IMR-90 (cell line): ENCODE results near the gene CRY2. TPM values are rescaled to one million over a fixed set of nuclear protein-coding genes. Genes with fewer than 3 reads are reported as not detected.

Source experiments
- ATAC-seq: fragments of 200-7000 bp; cut with Tn5 transposase; 2 replicates; pipeline ENCODE4 v1.9.1; 2020; ENCODE audit warnings: low read depth, mild to moderate bottlenecking, moderate library complexity
- BruUV-seq: library from RNA; stranded (reverse); fragments of 400-500 nt; replicated peaks from 2 replicates; lab custom pipeline; 2021; lab: Mats Ljungman, UMichigan
- CTCF ChIA-PET: fragments of 300-600 bp; formaldehyde crosslinking; extraction: SDS; loops from one replicate; lab custom pipeline; 2021; ENCODE audit warnings: antibody characterized with exemption; lab: Yijun Ruan, JAX
- POLR2A ChIA-PET: fragments of 300-600 bp; sonication (Branson Sonifier 250); formaldehyde crosslinking; loops from one replicate; lab custom pipeline; 2022; ENCODE audit warnings: antibody characterized with exemption; ENCODE audit not compliant: unreplicated experiment; lab: Charles Lee
- DNase-seq: peaks from one replicate; pipeline ENCODE4 v3.0.0; 2013
- H2AFZ ChIP-seq: replicated peaks from 2 replicates; pipeline ENCODE3; 2013; ENCODE audit warnings: low read length, mild to moderate bottlenecking; ENCODE audit not compliant: poor library complexity
- H2AK5ac ChIP-seq: 2 replicates; pipeline ENCODE4 v1.6.1; 2013; ENCODE audit warnings: low read depth, low read length, inconsistent platforms
- H2AK9ac ChIP-seq: replicated peaks from 2 replicates; pipeline ENCODE3; 2013; ENCODE audit warnings: mild to moderate bottlenecking, low read depth, low read length, moderate library complexity; ENCODE audit not compliant: poor library complexity
- H2BK120ac ChIP-seq: 2 replicates; pipeline ENCODE4 v1.6.1; 2013; ENCODE audit warnings: low read depth, low read length, inconsistent platforms
- H2BK15ac ChIP-seq: 3 replicates; pipeline ENCODE4 v1.6.1; 2013; ENCODE audit warnings: low read depth, low read length, inconsistent platforms
- H2BK20ac ChIP-seq: 2 replicates; pipeline ENCODE4 v1.6.1; 2013; ENCODE audit warnings: low read depth, mild to moderate bottlenecking, inconsistent platforms, low read length, moderate library complexity
- H2BK5ac ChIP-seq: 2 replicates; pipeline ENCODE4 v1.6.1; 2013; ENCODE audit warnings: mild to moderate bottlenecking, low read depth, low read length, inconsistent platforms; ENCODE audit not compliant: poor library complexity, severe bottlenecking
- H3K14ac ChIP-seq: replicated peaks from 2 replicates; pipeline ENCODE4 v1.6.1; 2013; ENCODE audit warnings: low read depth, low read length, inconsistent platforms
- H3K18ac ChIP-seq: 2 replicates; pipeline ENCODE4 v1.6.1; 2013; ENCODE audit warnings: low read depth, low read length, control low read depth
- H3K23ac ChIP-seq: 2 replicates; pipeline ENCODE4 v1.6.1; 2013; ENCODE audit warnings: low read depth, low read length, inconsistent platforms
- H3K27ac ChIP-seq: 2 replicates; pipeline ENCODE4 v1.5.1; 2013; ENCODE audit warnings: mild to moderate bottlenecking, control low read depth, low read length; ENCODE audit not compliant: insufficient read depth
- H3K27me3 ChIP-seq: 2 replicates; pipeline ENCODE4 v1.6.1; 2013; ENCODE audit warnings: low read length; ENCODE audit not compliant: control insufficient read depth, insufficient read depth
- H3K36me3 ChIP-seq: 2 replicates; pipeline ENCODE4 v1.6.1; 2013; ENCODE audit warnings: low read length, mixed read lengths; ENCODE audit not compliant: control insufficient read depth, insufficient read depth
- H3K4ac ChIP-seq: 2 replicates; pipeline ENCODE4 v1.6.1; 2013; ENCODE audit warnings: low read depth, low read length, inconsistent platforms
- H3K4me1 ChIP-seq: 2 replicates; pipeline ENCODE4 v1.6.1; 2013; ENCODE audit warnings: low read length, mixed read lengths; ENCODE audit not compliant: control insufficient read depth, insufficient read depth
- H3K4me2 ChIP-seq: 2 replicates; pipeline ENCODE4 v1.6.1; 2013; ENCODE audit warnings: low read depth, mild to moderate bottlenecking, control low read depth, low read length, moderate library complexity
- H3K4me3 ChIP-seq: 2 replicates; pipeline ENCODE4 v1.5.1; 2013; ENCODE audit warnings: low read depth, mild to moderate bottlenecking, control low read depth, low read length, moderate library complexity; ENCODE audit not compliant: insufficient read depth
- H3K56ac ChIP-seq: 2 replicates; pipeline ENCODE4 v1.6.1; 2013; ENCODE audit warnings: low read length, inconsistent platforms; ENCODE audit not compliant: insufficient read depth; ENCODE audit errors: extremely low read depth
- H3K79me1 ChIP-seq, 2 experiments: 2 replicates each; pipeline ENCODE4 v1.6.1; 2013; ENCODE audit warnings: low read length in 2 of 2, inconsistent platforms in 1 of 2, low read depth in 1 of 2
- H3K9ac ChIP-seq: 2 replicates; pipeline ENCODE4 v1.6.1; 2013; ENCODE audit warnings: low read depth, low read length, control low read depth
- H3K9me1 ChIP-seq: 2 replicates; pipeline ENCODE4 v1.6.1; 2013; ENCODE audit warnings: low read length, inconsistent platforms; ENCODE audit not compliant: insufficient read depth
- H3K9me3 ChIP-seq: 2 replicates; pipeline ENCODE4 v1.6.1; 2013; ENCODE audit warnings: low read length; ENCODE audit not compliant: control insufficient read depth, insufficient read depth
- H4K20me1 ChIP-seq: 2 replicates; pipeline ENCODE4 v1.6.1; 2013; ENCODE audit warnings: low read length, inconsistent platforms; ENCODE audit not compliant: insufficient read depth
- H4K5ac ChIP-seq: 2 replicates; pipeline ENCODE4 v1.6.1; 2013; ENCODE audit warnings: mild to moderate bottlenecking, low read depth, low read length, control low read depth
- H4K8ac ChIP-seq, 2 experiments: 2 replicates each; pipeline ENCODE4 v1.6.1; 2013; ENCODE audit warnings: low read depth in 2 of 2, low read length in 2 of 2, control low read depth in 1 of 2, inconsistent platforms in 1 of 2
- H4K91ac ChIP-seq: 2 replicates; pipeline ENCODE4 v1.6.1; 2013; ENCODE audit warnings: low read depth, low read length, inconsistent platforms; ENCODE audit not compliant: insufficient read depth
- BHLHE40 ChIP-seq: fragments of 150-350 bp; IDR thresholded peaks from 2 replicates; pipeline ENCODE4 v1.6.1; 2016; ENCODE audit warnings: mild to moderate bottlenecking, low read depth, low read length
- CEBPB ChIP-seq: IDR thresholded peaks from 2 replicates; pipeline ENCODE4 v1.6.1; 2012; ENCODE audit warnings: low read depth, low read length, improper control_type of control experiment
- CHD1 ChIP-seq: IDR thresholded peaks from 2 replicates; pipeline ENCODE4 v1.6.1; 2012; ENCODE audit warnings: low read depth, low read length, improper control_type of control experiment
- FOS ChIP-seq: fragments of 150-350 bp; IDR thresholded peaks from 2 replicates; pipeline ENCODE4 v1.6.1; 2016; ENCODE audit warnings: low read depth, low read length
- MAFK ChIP-seq: IDR thresholded peaks from 2 replicates; pipeline ENCODE4 v1.6.1; 2012; ENCODE audit warnings: low read depth, low read length, improper control_type of control experiment
- MAZ ChIP-seq: IDR thresholded peaks from 2 replicates; pipeline ENCODE4 v1.6.1; 2012; ENCODE audit warnings: low read depth, mild to moderate bottlenecking, low read length, improper control_type of control experiment, moderate library complexity, borderline replicate concordance
- MXI1 ChIP-seq: IDR thresholded peaks from 2 replicates; pipeline ENCODE4 v1.6.1; 2012; ENCODE audit warnings: low read depth, mild to moderate bottlenecking, low read length, moderate library complexity, borderline replicate concordance
- NFE2L2 ChIP-seq: fragments of 150-350 bp; IDR thresholded peaks from 2 replicates; pipeline ENCODE4 v1.6.1; 2016; ENCODE audit warnings: low read depth, mild to moderate bottlenecking, low read length
- POLR2A ChIP-seq: IDR thresholded peaks from 2 replicates; pipeline ENCODE4 v1.6.1; 2012; ENCODE audit warnings: mild to moderate bottlenecking, low read depth, low read length
- RAD21 ChIP-seq: IDR thresholded peaks from 2 replicates; pipeline ENCODE4 v1.6.1; 2012; ENCODE audit warnings: low read length, improper control_type of control experiment
- RCOR1 ChIP-seq: IDR thresholded peaks from 2 replicates; pipeline ENCODE4 v1.6.1; 2012; ENCODE audit warnings: mild to moderate bottlenecking, low read length, improper control_type of control experiment; ENCODE audit not compliant: insufficient replicate concordance
- RFX5 ChIP-seq: IDR thresholded peaks from 2 replicates; pipeline ENCODE4 v1.8.0; 2012; ENCODE audit warnings: low read depth, mild to moderate bottlenecking, low read length, moderate library complexity
- SMC3 ChIP-seq: fragments of 150-350 bp; IDR thresholded peaks from 2 replicates; pipeline ENCODE4 v1.6.1; 2016; ENCODE audit warnings: low read depth, mild to moderate bottlenecking, antibody characterized with exemption, low read length, moderate library complexity
- WGBS, 2 experiments: methylation state at CpG; one replicate each; pipeline versions ENCODE4 v1.1.5 to v1.1.7; 2013; ENCODE audit warnings: missing lambda C conversion rate in 2 of 2; ENCODE audit not compliant: insufficient read length in 1 of 2; ENCODE audit errors: extremely low coverage in 2 of 2; 5-methylcytosine and 5-hydroxymethylcytosine counted together
- dilution Hi-C: fragments of 300-500 bp; cut with HindIII; formaldehyde crosslinking; loops from one replicate; pipeline ENCODE4 v1.14.3; 2018; ENCODE audit warnings: low sequenced_read_pairs; ENCODE audit not compliant: unreplicated experiment
- in situ Hi-C: fragments of 300-500 bp; cut with MboI; formaldehyde crosslinking; loops from 3 replicates; pipeline ENCODE4 v1.14.3; 2019; ENCODE audit warnings: low sequenced_read_pairs, inconsistent platforms, mixed read lengths
- intact Hi-C: fragments of 100-400 bp; cut with micrococcal nuclease; formaldehyde crosslinking; loops from 2 replicates; pipeline ENCODE4 v1.10.0; 2022
- polyA plus RNA-seq, 3 experiments: library from polyadenylated mRNA; depleted of rRNA; stranded (reverse); fragments of >200 nt; gene quantifications; 2 replicates each; pipeline ENCODE4 v1.2.3, GENCODE V29; 2012; ENCODE audit warnings: low replicate concordance in 1 of 3
- total RNA-seq: library from RNA; depleted of rRNA; stranded (reverse); fragments of >200 nt; gene quantifications from 2 replicates; pipeline ENCODE4 v1.2.3, GENCODE V29; 2012
- TF ChIP-seq, protein P1 (sequence below): conservative IDR thresholded peaks from 2 replicates; pipeline ENCODE4 v1.5.1; 2012; ENCODE audit warnings: mild to moderate bottlenecking, low read depth, low read length, improper control_type of control experiment
- TF ChIP-seq, protein P2 (sequence below): fragments of 150-350 bp; IDR thresholded peaks from 2 replicates; pipeline ENCODE4 v1.6.1; 2016; ENCODE audit warnings: low read depth, mild to moderate bottlenecking, low read length, moderate library complexity, borderline replicate concordance
- TF ChIP-seq, protein P3 (sequence below): fragments of 150-350 bp; IDR thresholded peaks from 2 replicates; pipeline ENCODE4 v1.6.1; 2017; ENCODE audit warnings: mild to moderate bottlenecking, antibody characterized with exemption, low read length, low read depth

The CRY2 gene
- total and polyA plus RNA-seq, 2 of the 4 experiments (the other 2 are of a cell fraction): 12.2 to 13.1 TPM

DNA sequence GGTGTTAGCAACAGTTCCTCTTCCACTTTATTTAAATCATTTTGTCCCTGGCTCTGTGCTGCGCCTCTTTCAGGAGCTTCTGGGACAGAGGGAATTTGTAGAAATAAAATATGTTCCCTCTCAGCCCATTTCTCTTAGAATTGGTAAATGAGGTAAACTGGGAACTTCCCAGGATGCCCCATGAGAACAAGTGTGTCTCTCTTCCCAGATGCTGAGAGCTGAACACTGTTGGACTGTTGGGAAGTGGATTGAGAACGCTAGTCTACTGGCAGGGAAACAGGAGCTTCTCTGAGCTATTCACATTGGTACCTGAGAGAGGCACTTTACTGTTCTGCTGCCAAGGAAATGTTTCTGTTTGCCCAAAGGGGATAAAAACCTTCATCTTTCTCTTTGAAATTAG is 4.0 kb downstream of the CRY2 start:
- Histone ChIP-seq H2BK5ac (no peak overlapping the region), H4K8ac (no peak overlapping the region), H3K9me1 (peaks cover 15% of the 10 kb centered on the region), H3K14ac (no peak overlapping the region), H3K56ac (no peak overlapping the region), H3K9ac (no peak overlapping the region), H2AK5ac (no peak overlapping the region), H3K27ac (no peak overlapping the region), H2BK15ac (no peak overlapping the region), H2BK20ac (no peak overlapping the region), H2BK120ac (no peak overlapping the region), H3K27me3 (no peaks in the 10 kb centered on the region), H2AK9ac (no peak overlapping the region), H3K23ac (no peak overlapping the region), H2AFZ (no peak overlapping the region), H3K4me3 (no peak overlapping the region), H3K79me1 (peaks cover 18 to 78% of the 10 kb centered on the region in 2 experiments), H4K5ac (no peak overlapping the region), H3K4me1 (peaks cover 17% of the 10 kb centered on the region), H3K9me3 (no peaks in the 10 kb centered on the region), H4K91ac (no peak overlapping the region), H3K36me3 (peaks cover 2% of the 10 kb centered on the region), H3K18ac (no peak overlapping the region), H4K20me1 (peaks cover 44% of the 10 kb centered on the region), H3K4me2 (no peak overlapping the region), H3K4ac (no peak overlapping the region)
- CTCF ChIA-PET: no interaction called here
- in situ Hi-C loops (no loop called here), dilution Hi-C loops (no loop called here), intact Hi-C loops (no loop called here)
- DNase-seq (no peak), ATAC-seq (no peak)
- WGBS, 2 experiments: no CpG with 5 or more reads among the region's 2 CpGs
- POLR2A ChIA-PET: no interaction called here
- BruUV-seq: no TSS peak
- TF ChIP-seq, protein P1, sequence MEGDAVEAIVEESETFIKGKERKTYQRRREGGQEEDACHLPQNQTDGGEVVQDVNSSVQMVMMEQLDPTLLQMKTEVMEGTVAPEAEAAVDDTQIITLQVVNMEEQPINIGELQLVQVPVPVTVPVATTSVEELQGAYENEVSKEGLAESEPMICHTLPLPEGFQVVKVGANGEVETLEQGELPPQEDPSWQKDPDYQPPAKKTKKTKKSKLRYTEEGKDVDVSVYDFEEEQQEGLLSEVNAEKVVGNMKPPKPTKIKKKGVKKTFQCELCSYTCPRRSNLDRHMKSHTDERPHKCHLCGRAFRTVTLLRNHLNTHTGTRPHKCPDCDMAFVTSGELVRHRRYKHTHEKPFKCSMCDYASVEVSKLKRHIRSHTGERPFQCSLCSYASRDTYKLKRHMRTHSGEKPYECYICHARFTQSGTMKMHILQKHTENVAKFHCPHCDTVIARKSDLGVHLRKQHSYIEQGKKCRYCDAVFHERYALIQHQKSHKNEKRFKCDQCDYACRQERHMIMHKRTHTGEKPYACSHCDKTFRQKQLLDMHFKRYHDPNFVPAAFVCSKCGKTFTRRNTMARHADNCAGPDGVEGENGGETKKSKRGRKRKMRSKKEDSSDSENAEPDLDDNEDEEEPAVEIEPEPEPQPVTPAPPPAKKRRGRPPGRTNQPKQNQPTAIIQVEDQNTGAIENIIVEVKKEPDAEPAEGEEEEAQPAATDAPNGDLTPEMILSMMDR: no peak
- TF ChIP-seq NFE2L2 (no peak), RFX5 (no peak), SMC3 (no peak), MAZ (no peak), FOS (no peak), RAD21 (no peak), RCOR1 (no peak), CHD1 (no peak), MAFK (no peak), BHLHE40 (no peak), POLR2A (no peak), CEBPB (no peak), MXI1 (no peak)
- TF ChIP-seq, protein P2, sequence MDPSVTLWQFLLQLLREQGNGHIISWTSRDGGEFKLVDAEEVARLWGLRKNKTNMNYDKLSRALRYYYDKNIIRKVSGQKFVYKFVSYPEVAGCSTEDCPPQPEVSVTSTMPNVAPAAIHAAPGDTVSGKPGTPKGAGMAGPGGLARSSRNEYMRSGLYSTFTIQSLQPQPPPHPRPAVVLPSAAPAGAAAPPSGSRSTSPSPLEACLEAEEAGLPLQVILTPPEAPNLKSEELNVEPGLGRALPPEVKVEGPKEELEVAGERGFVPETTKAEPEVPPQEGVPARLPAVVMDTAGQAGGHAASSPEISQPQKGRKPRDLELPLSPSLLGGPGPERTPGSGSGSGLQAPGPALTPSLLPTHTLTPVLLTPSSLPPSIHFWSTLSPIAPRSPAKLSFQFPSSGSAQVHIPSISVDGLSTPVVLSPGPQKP: no peak
- TF ChIP-seq, protein P3, sequence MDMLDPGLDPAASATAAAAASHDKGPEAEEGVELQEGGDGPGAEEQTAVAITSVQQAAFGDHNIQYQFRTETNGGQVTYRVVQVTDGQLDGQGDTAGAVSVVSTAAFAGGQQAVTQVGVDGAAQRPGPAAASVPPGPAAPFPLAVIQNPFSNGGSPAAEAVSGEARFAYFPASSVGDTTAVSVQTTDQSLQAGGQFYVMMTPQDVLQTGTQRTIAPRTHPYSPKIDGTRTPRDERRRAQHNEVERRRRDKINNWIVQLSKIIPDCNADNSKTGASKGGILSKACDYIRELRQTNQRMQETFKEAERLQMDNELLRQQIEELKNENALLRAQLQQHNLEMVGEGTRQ: no peak
